A673 (cell line): ENCODE data around the gene ARHGAP26. TPM values are rescaled to one million over a fixed set of nuclear protein-coding genes. Genes with fewer than 3 reads are reported as not detected.
A peak's percentile ranks its signal among the peaks of the same experiment; 100 is the strongest.

Experiments used
- BruUV-seq: library from RNA; stranded (reverse); fragments of 400-500 nt; replicated peaks from 2 replicates; lab custom pipeline; 2021; lab: Mats Ljungman, UMichigan
- CTCF ChIA-PET: fragments of 300-600 bp; sonication (Branson Sonifier 250); formaldehyde crosslinking; loops from one replicate; lab custom pipeline; 2022; ENCODE audit warnings: antibody characterized with exemption; lab: Charles Lee
- POLR2A ChIA-PET: fragments of 300-600 bp; sonication (Branson Sonifier 250); formaldehyde crosslinking; loops from one replicate; lab custom pipeline; 2022; ENCODE audit warnings: antibody characterized with exemption; ENCODE audit not compliant: low non-redundant PET; lab: Charles Lee
- DNase-seq: peaks from one replicate; pipeline ENCODE4 v3.0.0-alpha.2; 2015; ENCODE audit warnings: low spot score
- H3K27ac ChIP-seq: fragments of 200-600 bp; sonication (generic); 2 replicates; pipeline ENCODE4 v1.5.1; 2016; ENCODE audit warnings: mixed run types, low read depth, mild to moderate bottlenecking, mixed read lengths, antibody characterized with exemption, low read length; ENCODE audit not compliant: poor library complexity, severe bottlenecking
- H3K27me3 ChIP-seq: fragments of 200-600 bp; sonication (generic); replicated peaks from 2 replicates; pipeline ENCODE4 v1.6.1; 2017; ENCODE audit warnings: mixed run types, low read depth, mild to moderate bottlenecking, mixed read lengths, antibody characterized with exemption, low read length; ENCODE audit not compliant: insufficient read depth, poor library complexity
- H3K36me3 ChIP-seq: fragments of 200-600 bp; sonication (generic); 2 replicates; pipeline ENCODE4 v1.6.1; 2016; ENCODE audit warnings: mixed run types, mild to moderate bottlenecking, mixed read lengths, antibody characterized with exemption, low read length; ENCODE audit not compliant: insufficient read depth, poor library complexity, severe bottlenecking
- H3K4me1 ChIP-seq: fragments of 200-600 bp; sonication (generic); 2 replicates; pipeline ENCODE4 v1.6.1; 2017; ENCODE audit warnings: mixed run types, mild to moderate bottlenecking, mixed read lengths, antibody characterized with exemption, low read length; ENCODE audit not compliant: insufficient read depth, poor library complexity, severe bottlenecking
- H3K4me3 ChIP-seq: fragments of 200-600 bp; sonication (generic); 2 replicates; pipeline ENCODE4 v1.5.1; 2016; ENCODE audit warnings: low read depth, mixed run types, mild to moderate bottlenecking, mixed read lengths, low read length; ENCODE audit not compliant: poor library complexity, severe bottlenecking
- H3K9me3 ChIP-seq: fragments of 200-600 bp; sonication (generic); 2 replicates; pipeline ENCODE4 v1.6.1; 2016; ENCODE audit warnings: mixed run types, low read depth, mild to moderate bottlenecking, mixed read lengths, antibody characterized with exemption, low read length; ENCODE audit not compliant: poor library complexity, severe bottlenecking
- CTCF ChIP-seq: fragments of 300-800, 200-600 bp; sonication (generic); conservative IDR thresholded peaks from 2 replicates; pipeline ENCODE4 v1.5.1; 2017; ENCODE audit warnings: low read depth, mild to moderate bottlenecking, antibody characterized with exemption, low read length, moderate library complexity, mixed read lengths
- EZH2 ChIP-seq: fragments of 200-600 bp; sonication (generic); IDR thresholded peaks from 2 replicates; pipeline ENCODE4 v1.6.1; 2017; ENCODE audit warnings: borderline replicate concordance, low read depth, mild to moderate bottlenecking, mixed read lengths, antibody characterized with exemption, low read length; ENCODE audit not compliant: poor library complexity, severe bottlenecking
- intact Hi-C: fragments of 100-400 bp; cut with micrococcal nuclease; formaldehyde crosslinking; loops from one replicate; pipeline ENCODE4 v1.10.0; 2022; ENCODE audit not compliant: unreplicated experiment
- total RNA-seq: library from RNA; stranded (reverse); gene quantifications from 2 replicates; pipeline ENCODE4 v1.2.3, GENCODE V29; 2021

Gene ARHGAP26
- total RNA-seq, 1 experiment from 2014 or later = 25.5 TPM

DNA sequence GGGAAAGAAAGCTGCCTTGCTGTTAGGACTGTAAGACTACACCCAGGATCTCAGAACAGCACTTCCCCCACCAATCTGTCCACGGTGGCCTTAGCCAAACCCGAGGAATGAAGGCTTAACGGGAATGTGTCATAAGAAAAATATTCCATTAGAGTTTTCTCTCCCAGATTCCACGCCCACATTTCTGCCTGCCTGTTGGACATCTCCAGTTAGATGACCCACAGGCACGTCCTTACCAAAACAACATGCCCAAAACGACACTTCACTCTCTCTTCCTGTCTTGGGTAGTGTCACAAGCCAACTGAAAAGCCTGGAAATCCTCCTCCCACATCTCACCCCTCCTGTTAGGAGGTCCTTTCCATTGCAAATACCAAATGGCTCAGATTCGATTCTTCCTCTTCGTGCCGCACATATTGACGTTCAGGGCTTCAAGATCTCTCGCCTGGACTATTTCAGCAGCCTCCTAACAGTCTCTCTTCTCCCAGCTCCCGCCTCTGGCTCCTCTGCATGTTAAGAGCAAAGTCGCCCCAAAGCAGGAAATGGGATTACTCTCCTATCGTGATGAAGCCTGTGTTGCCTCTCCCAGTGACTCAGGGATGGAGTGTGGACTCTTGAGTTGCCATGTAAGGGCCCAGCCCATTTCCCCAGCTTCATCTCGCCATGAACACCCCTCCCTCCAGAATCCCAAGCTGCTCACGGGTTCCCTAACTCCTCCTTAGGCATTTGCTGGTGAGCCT is 474.0 kb downstream of the ARHGAP26 start:
- Histone ChIP-seq H3K27ac (no peak overlapping the region), H3K9me3 (no peaks in the 10 kb centered on the region), H3K4me1 (peaks cover 4% of the 10 kb centered on the region), H3K4me3 (no peak overlapping the region), H3K27me3 (no peaks in the 10 kb centered on the region), H3K36me3 (no peaks in the 10 kb centered on the region)
- ChIA-PET CTCF (no interaction called here), POLR2A (no interaction called here)
- DNase-seq = peak; percentile 58
- no peak for TF ChIP-seq CTCF
- TF ChIP-seq EZH2 = no peak
- no TSS peak for BruUV-seq
- intact Hi-C loops = no loop called here

DNA sequence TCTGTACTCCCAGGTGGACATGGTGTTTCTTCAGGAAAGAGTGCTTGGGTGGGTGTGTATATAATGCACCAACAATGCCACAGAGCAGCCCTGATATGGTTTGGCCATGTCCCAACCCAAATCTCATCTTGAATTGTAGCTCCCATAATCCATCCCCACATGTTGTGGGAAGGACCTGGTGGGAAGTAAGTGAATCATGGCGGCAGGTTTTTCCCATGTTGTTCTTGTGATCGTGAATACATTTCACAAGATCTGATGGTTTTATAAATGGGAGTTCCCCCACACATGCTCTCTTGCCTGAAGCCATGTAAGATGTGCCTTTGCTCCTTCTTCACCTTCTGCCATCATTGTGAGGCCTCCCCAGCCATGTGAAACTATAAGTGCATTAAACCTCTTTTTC is 474.8 kb downstream of the ARHGAP26 start:
- intact Hi-C loops = no loop called here
- H3K27me3 ChIP-seq = no peaks in the 10 kb centered on the region
- no peak for DNase-seq
- H3K27ac ChIP-seq = no peak overlapping the region
- no peak for TF ChIP-seq EZH2
- no peak for TF ChIP-seq CTCF
- H3K4me3 ChIP-seq = no peak overlapping the region
- H3K36me3 ChIP-seq = no peaks in the 10 kb centered on the region
- ChIA-PET CTCF (no interaction called here), POLR2A (no interaction called here)
- H3K9me3 ChIP-seq = no peaks in the 10 kb centered on the region
- H3K4me1 ChIP-seq = peaks cover 5% of the 10 kb centered on the region
- no TSS peak for BruUV-seq

- no peaks in the 10 kb centered on the region for H3K27me3 ChIP-seq
- H3K9me3 ChIP-seq = no peaks in the 10 kb centered on the region
- intact Hi-C loops = no loop called here
- ChIA-PET POLR2A (no interaction called here), CTCF (no interaction called here)
- H3K4me1 ChIP-seq = peaks cover 5% of the 10 kb centered on the region
- H3K36me3 ChIP-seq = no peaks in the 10 kb centered on the region
- no peak overlapping the region for H3K27ac ChIP-seq
- BruUV-seq = no TSS peak
- TF ChIP-seq EZH2 (no peak), CTCF (no peak)
- DNase-seq = peak; percentile 24
- no peak overlapping the region for H3K4me3 ChIP-seq
These were observed 475.9 kb downstream of the ARHGAP26 start for GRCh38 chr5:143245929-143246561.
